LNCAP (cell line): ENCODE results near the gene PTPN21.

Source experiments
- CTCF ChIP-seq: fragments of 450-650 bp; IDR thresholded peaks from 2 replicates; pipeline ENCODE4 v1.5.1; 2017; ENCODE audit warnings: mild to moderate bottlenecking

The PTPN21 gene

DNA sequence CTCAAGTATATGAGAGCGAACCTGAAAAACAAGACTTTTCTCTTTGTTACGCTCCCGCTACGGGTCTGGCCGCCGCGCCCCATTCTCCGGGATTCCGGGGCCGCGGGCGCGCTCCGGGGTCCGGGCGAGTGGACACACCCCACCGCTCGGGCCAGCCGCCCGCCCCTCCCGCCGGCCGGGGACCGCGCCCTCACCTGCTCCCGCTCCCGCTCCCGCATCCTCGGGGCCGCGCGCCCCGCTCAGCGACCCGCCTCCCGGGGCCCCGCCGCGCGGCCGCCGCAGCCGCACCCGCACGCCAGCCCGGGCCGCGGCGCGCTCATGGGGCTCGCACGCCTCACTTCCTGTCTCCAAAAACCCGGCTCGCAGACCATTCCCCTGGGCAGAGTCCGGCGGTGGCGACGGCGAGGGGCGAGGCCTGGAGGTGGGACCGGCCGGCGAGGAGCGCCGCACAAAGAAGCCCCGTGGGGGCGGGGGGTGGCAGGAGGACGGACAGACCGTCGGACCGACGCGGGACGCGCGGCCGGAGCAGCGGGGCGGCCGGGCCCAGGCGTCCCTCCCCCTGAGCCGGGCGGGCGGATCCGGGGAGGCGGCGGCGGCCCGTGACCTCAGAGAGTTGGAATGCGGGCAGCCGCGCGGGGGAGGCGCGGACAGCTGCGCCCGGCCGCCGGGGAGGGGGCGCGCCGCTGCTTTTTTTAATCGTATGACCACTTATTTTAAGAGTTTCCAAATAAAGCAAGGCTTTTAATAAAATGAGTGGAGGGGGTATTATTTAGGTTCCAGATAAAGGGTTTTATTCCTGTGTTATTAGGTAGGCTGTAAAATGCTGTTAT, at the start of gene PTPN21:
Gene PTPN21 (minus strand): TSS at position 551 of the 830 bp plus-strand sequence. CDS start 4,590 bp downstream, outside the sequence.
- TF ChIP-seq CTCF, result no peak

DNA sequence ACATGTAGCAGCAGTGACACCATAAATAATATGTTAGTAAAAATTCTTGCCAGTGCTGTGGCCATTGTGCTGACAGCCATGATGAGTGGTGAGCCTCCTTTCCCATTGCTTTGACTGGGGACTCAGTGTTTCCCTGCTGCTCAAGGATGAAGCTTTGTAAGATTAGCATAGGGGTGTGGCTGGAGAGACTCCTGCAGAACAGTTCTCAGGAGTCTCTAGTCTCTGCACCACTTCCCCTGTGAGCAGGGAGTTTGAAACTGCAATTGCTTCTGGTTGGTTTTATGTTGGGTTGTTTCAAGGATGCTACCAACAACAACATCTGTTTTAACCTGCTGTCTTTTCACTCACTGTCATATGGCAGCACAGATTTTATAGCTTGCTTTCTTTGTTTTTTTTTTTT, 49.4 kb upstream of the PTPN21 start:
- TF ChIP-seq CTCF, result no peak

GRCh38 chr14:88599761-88600439, 45.1 kb upstream of the PTPN21 start:
- no peak for TF ChIP-seq CTCF

GRCh38 chr14:88599326-88599725, 44.5 kb upstream of the PTPN21 start:
- TF ChIP-seq CTCF, result no peak

- TF ChIP-seq CTCF, result no peak
Observed at GRCh38 chr14:88598097-88598675, 43.4 kb upstream of the PTPN21 start.

- TF ChIP-seq CTCF, result no peak
Observed at GRCh38 chr14:88597601-88598000, 42.8 kb upstream of the PTPN21 start.

DNA sequence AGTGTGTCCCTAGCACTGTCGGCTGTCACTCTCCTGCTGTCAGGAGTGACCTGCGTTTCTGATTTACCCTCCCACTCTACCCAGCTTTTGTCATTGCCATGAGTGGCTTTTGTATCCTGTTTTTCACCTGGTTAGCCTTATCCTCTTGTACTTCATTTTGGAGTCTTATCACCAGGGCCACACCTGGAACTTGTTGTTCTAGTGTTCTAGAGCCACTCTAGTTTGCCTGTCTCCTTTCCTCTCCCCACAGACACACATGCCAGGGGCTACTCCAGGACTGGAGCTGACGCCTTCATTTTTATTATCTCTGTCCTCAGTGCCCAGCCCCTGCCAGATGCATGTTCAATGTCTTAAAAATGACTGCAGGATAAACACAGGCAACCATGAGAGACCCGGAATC, 42.2 kb upstream of the PTPN21 start:
- TF ChIP-seq CTCF, result no peak
